Prostate gland (tissue), 2 donors: ENCODE results near the gene ZBED5. TPM values are rescaled to one million over a fixed set of nuclear protein-coding genes. Genes with fewer than 3 reads are reported as not detected.
A peak's percentile ranks its signal among the peaks of the same experiment; 100 is the strongest.

Experiments
- DNase-seq: peaks from one replicate; pipeline ENCODE4 v3.0.0-alpha.2; 2019; ENCODE audit warnings: low spot score
- H3K27ac ChIP-seq, 2 donors: fragments of 200-600 bp; sonication (generic); 2 replicates each; pipeline ENCODE4 v1.5.1; 2017 to 2019
- H3K27me3 ChIP-seq: fragments of 200-600 bp; sonication (generic); replicated peaks from 2 replicates; pipeline ENCODE4 v1.5.1; 2019; ENCODE audit not compliant: insufficient read depth
- H3K36me3 ChIP-seq, 2 donors: fragments of 200-600 bp; sonication (generic); 1 replicate in 1 of 2; 2 replicates in 1 of 2; pipeline versions ENCODE4 v1.5.1 to v1.8.1; 2017 to 2019
- H3K4me1 ChIP-seq: fragments of 200-600 bp; sonication (generic); replicated peaks from 2 replicates; pipeline ENCODE4 v1.5.1; 2019
- H3K4me3 ChIP-seq, 2 donors: fragments of 200-600 bp; sonication (generic); 2 replicates each; pipeline ENCODE4 v1.5.1; 2017 to 2019
- H3K9me3 ChIP-seq: fragments of 200-600 bp; sonication (generic); 2 replicates; pipeline ENCODE4 v1.5.1; 2017
- POLR2A ChIP-seq: fragments of 450-650 bp; IDR thresholded peaks from one replicate; pipeline ENCODE4 v1.6.1; 2016; ENCODE audit warnings: antibody characterized with exemption, mild to moderate bottlenecking
- POLR2AphosphoS5 ChIP-seq: sonication (generic); formaldehyde crosslinking; IDR thresholded peaks from one replicate; pipeline ENCODE4 v1.6.1; 2017; ENCODE audit warnings: antibody characterized with exemption
- WGBS: methylation state at CpG from one replicate; pipeline ENCODE4 v1.1.5; 2018; 5-methylcytosine and 5-hydroxymethylcytosine counted together
- intact Hi-C: fragments of 100-400 bp; cut with DNase I; formaldehyde crosslinking; loops from one replicate; pipeline ENCODE4 v1.14.2; 2022
- total RNA-seq, 2 donors: library from RNA; depleted of rRNA; stranded (reverse); fragments of >200 nt; gene quantifications; one replicate each; pipeline ENCODE4 v1.1.0, GENCODE V29; 2016
- TF ChIP-seq, protein P1 (sequence below), 4 experiments: fragments of 200-600 bp in 2 of 4; fragments of 450-650 bp in 2 of 4; sonication (generic) in 2 of 4; IDR thresholded peaks; 1 replicate in 3 of 4; 2 replicates in 1 of 4; pipeline ENCODE4 v1.5.1; 2016 to 2019; ENCODE audit warnings: antibody characterized with exemption in 4 of 4, mild to moderate bottlenecking in 2 of 4, moderate library complexity in 2 of 4

ZBED5 gene
- total RNA-seq, 2 donors from 2014 or later = 26.2 to 33.0 TPM

DNA sequence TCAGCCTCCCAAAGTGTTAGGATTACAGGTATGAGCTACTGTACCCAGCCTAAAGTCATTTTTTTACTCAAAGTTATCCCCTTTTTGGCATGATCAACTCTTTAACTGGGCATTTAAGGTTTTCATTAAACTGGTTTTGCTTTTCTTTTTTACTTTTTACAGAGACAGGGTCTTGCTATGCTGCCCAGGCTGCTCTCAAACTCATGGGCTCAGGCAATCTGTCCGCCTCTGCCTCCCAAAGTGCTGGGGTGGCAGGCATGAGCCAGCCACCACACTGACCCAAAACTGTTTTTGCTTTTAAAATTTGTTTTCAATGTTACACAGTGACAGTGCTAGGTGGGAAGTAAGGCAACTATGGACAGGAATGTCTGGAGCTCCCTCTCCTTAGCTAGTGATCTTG is 3.9 kb upstream of the ZBED5 start:
- H3K9me3 ChIP-seq = no peaks in the 10 kb centered on the region
- DNase-seq = no peak
- no peak overlapping the region for H3K27ac ChIP-seq
- WGBS = 97% methylated on average over 1 of the region's 1 CpG
- no peak overlapping the region for H3K4me3 ChIP-seq
- no peaks in the 10 kb centered on the region for H3K4me1 ChIP-seq
- H3K36me3 ChIP-seq = no peaks in the 10 kb centered on the region
- TF ChIP-seq, protein P1, sequence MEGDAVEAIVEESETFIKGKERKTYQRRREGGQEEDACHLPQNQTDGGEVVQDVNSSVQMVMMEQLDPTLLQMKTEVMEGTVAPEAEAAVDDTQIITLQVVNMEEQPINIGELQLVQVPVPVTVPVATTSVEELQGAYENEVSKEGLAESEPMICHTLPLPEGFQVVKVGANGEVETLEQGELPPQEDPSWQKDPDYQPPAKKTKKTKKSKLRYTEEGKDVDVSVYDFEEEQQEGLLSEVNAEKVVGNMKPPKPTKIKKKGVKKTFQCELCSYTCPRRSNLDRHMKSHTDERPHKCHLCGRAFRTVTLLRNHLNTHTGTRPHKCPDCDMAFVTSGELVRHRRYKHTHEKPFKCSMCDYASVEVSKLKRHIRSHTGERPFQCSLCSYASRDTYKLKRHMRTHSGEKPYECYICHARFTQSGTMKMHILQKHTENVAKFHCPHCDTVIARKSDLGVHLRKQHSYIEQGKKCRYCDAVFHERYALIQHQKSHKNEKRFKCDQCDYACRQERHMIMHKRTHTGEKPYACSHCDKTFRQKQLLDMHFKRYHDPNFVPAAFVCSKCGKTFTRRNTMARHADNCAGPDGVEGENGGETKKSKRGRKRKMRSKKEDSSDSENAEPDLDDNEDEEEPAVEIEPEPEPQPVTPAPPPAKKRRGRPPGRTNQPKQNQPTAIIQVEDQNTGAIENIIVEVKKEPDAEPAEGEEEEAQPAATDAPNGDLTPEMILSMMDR (IDR thresholded peaks at IDR 0.05) = no peak
- no peak for TF ChIP-seq POLR2AphosphoS5
- no peak for TF ChIP-seq POLR2A
- intact Hi-C loops = no loop called here
- H3K27me3 ChIP-seq = no peaks in the 10 kb centered on the region

DNA sequence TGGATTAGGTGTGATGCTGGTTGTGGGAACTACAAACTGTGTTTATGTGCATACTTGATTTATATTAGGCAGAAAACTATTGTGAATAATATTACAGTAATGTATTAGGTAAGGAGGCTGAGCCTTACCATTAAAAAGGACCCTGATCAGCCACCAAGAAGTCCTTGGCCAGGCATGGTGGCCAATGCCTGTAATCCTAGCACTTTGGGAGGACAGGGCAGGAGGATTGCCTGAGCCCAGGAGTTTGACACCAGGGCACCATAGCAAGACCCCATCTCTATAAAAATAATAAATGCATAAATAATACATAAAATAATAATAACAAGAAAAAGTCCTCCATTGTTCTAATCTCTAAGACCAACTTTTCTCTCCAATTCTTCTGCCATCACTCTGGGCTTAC is 3.2 kb upstream of the ZBED5 start:
- H3K27ac ChIP-seq = no peak overlapping the region
- intact Hi-C loops = no loop called here
- H3K4me1 ChIP-seq = no peaks in the 10 kb centered on the region
- H3K27me3 ChIP-seq = no peaks in the 10 kb centered on the region
- H3K9me3 ChIP-seq = no peaks in the 10 kb centered on the region
- H3K36me3 ChIP-seq = no peaks in the 10 kb centered on the region
- no peak for DNase-seq
- TF ChIP-seq POLR2A (no peak), POLR2AphosphoS5 (no peak)
- TF ChIP-seq, protein P1 (IDR thresholded peaks at IDR 0.05) = no peak
- no peak overlapping the region for H3K4me3 ChIP-seq

DNA sequence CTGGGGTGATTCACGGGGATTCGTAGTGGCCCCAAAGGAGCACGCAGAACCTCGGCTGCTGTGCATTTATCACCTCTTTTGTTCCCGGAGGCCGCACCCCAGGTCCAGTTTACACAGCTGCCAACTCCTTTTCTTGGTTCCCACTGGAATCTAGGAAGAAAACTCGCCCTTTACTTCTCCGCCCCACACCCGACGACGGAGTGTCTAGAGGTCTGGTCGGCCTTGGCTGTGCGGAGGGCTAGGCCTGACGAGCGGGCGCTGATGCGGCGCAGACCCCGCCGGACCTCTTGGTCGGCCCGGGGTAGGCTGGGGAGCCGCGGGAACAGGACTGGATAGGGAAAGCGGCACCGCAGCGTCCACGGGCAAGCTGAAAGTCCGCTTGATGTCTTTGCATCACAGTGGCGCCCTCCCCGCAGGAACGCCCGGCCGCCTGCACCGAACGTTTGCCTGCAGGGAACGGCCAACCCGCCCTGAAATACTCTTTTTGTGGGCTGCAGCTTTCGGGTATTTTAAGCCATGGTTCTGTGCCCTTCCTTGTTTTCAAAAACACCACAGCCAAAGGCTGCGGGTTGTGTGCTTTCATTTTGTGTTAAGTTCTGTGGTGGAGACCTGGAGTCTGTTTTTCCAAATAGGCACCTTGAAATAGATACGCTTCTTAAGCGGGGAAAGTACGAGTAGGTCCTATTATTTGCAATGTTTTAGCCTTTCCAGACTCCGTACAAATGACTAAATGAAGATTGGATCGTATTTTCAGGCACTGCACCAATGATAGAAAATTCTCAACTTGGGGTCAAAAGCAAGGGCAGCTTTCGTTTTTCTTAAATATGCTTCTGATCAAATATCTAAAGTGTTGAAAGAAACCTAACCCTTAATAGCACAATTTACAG is 829 bp upstream of the ZBED5 start:
- Histone ChIP-seq H3K27me3 (no peaks in the 10 kb centered on the region), H3K36me3 (no peaks in the 10 kb centered on the region), H3K4me3 (peak overlapping the region; percentile 69 to 72), H3K4me1 (no peaks in the 10 kb centered on the region), H3K9me3 (no peaks in the 10 kb centered on the region), H3K27ac (peak overlapping the region; percentile 96 to 98)
- WGBS = 0% methylated on average over 32 of the region's 46 CpGs
- intact Hi-C loops = loop anchor here (5.0 kb wide), 3 partner anchors 39 to 106 kb away; partner anchors contain the start of gene CTR9
- TF ChIP-seq POLR2AphosphoS5 (no peak), POLR2A (no peak)
- TF ChIP-seq, protein P1 (IDR thresholded peaks at IDR 0.05) = no peak
- peak; percentile 54 for DNase-seq

DNA sequence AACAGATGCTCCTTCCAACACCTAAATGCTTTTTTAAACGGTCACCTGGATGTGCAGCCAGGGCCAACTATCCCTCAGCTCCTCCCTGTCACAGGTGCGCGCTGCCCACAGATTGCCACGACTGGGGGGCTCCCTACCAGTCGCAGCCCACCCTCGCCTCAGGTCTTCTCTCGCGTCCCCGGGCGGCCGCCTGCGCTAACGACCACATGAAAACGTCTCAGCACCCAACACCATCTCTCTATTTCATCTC is 469 bp downstream of the ZBED5 start:
- H3K4me1 ChIP-seq = no peaks in the 10 kb centered on the region
- WGBS = under 1% methylated on average over 14 of the region's 14 CpGs
- H3K27me3 ChIP-seq = no peaks in the 10 kb centered on the region
- intact Hi-C loops = loop anchor here (1.0 to 5.0 kb wide), 4 partner anchors 40 to 105 kb away; partner anchors contain the start of genes CTR9 and EIF4G2
- peak overlapping the region; percentile 69 to 72 for H3K4me3 ChIP-seq
- no peaks in the 10 kb centered on the region for H3K9me3 ChIP-seq
- no peak for DNase-seq
- TF ChIP-seq POLR2AphosphoS5 = no peak
- TF ChIP-seq, protein P1 (IDR thresholded peaks at IDR 0.05) = no peak
- TF ChIP-seq POLR2A = no peak
- H3K36me3 ChIP-seq = no peaks in the 10 kb centered on the region
- H3K27ac ChIP-seq = peak overlapping the region; percentile 96 to 98
